ENCODE data around the gene EPG5.
A peak's percentile ranks its signal among the peaks of the same experiment; 100 is the strongest.

The EPG5 gene

GRCh38 chr18:45967007-45967706 is at the start of gene EPG5:
Gene EPG5 (minus strand): TSS chr18:45967329. CDS start chr18:45967239, 90 bp downstream.
- TF ChIP-seq CTCF (IDR thresholded peaks at IDR 0.05; ENCODE audit: low read depth, low read length, missing control alignments): no peak
- H3K4me3 ChIP-seq (ENCODE audit: low read depth, low read length): peak within 1 kb of the TSS; percentile 77
- DNase-seq (ENCODE audit: low read depth): peak; percentile 89

GRCh38 chr18:46013484-46014189 is 46.5 kb upstream of the EPG5 start:
- H3K4me3 ChIP-seq (ENCODE audit: low read depth, low read length): no peak overlapping the region
- TF ChIP-seq CTCF (IDR thresholded peaks at IDR 0.05; ENCODE audit: low read depth, low read length, missing control alignments): no peak
- DNase-seq (ENCODE audit: low read depth): peak; percentile 10

- DNase-seq (ENCODE audit: low read depth): no peak
- no peak for TF ChIP-seq CTCF (IDR thresholded peaks at IDR 0.05; ENCODE audit: low read depth, low read length, missing control alignments)
Observed at GRCh38 chr18:46010676-46011075, 43.5 kb upstream of the EPG5 start.

DNA sequence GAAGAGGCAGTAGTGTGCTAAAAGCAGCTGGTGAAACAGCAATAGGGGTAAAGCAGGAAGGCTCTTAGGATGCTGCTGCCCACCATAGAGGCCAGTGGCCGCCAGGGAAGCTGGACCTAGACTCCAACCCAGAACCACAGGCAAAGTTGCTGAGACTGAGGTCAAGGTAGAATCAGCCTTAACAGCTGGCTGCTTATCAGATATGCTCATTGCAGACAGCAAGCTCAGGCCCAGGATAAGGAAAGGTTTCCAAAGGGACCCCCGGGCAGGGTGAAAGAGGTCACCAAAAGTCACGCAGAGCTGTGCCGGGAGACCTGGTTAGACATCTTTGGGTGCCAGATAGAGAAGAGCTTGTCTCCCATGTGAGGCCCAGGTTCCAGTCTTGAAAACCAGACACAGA is 42.9 kb upstream of the EPG5 start:
- no peak for DNase-seq (ENCODE audit: low read depth)
- H3K4me3 ChIP-seq (ENCODE audit: low read depth, low read length): no peak overlapping the region
- no peak for TF ChIP-seq CTCF (IDR thresholded peaks at IDR 0.05; ENCODE audit: low read depth, low read length, missing control alignments)

More at GRCh38 chr18:46010676-46011075, 43.5 kb upstream of the EPG5 start:
- H3K4me3 ChIP-seq (ENCODE audit: low read depth, low read length): no peak overlapping the region

DNA sequence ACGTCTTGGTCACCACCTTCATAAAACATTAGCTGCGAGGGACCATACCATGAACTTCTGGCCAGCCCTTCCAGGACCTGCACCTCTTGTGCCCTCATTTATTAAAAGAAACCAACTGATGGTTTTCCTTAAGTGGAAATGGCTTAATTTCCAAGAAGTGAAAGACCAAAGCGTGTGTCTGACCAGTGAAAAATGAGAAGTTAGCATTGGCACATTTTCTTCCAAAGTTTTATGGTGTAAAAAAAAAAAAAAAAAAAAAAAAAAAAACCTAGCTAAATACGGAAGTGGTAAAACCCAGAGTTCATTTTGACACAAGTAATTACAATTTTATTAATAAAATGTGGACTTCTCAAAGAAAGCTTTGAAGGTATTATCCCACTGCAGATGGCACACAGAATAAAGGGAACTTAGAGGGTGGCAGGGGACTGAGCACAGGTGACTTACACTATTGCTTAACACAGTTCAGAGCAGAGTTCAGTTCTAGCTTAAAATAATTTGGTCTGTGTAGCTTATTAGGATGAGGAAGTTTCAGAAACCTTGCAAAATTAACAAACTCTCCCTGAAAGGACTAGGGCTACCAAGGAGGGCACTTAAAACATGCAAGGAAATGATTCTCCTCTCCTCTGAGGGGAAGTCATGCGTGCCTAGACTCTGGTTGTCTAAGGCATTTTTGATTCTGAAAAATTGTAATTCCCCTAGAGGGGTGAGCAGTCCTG is 42.2 kb upstream of the EPG5 start:
- DNase-seq (ENCODE audit: low read depth): no peak
- no peak for TF ChIP-seq CTCF (IDR thresholded peaks at IDR 0.05; ENCODE audit: low read depth, low read length, missing control alignments)
- H3K4me3 ChIP-seq (ENCODE audit: low read depth, low read length): no peak overlapping the region

DNA sequence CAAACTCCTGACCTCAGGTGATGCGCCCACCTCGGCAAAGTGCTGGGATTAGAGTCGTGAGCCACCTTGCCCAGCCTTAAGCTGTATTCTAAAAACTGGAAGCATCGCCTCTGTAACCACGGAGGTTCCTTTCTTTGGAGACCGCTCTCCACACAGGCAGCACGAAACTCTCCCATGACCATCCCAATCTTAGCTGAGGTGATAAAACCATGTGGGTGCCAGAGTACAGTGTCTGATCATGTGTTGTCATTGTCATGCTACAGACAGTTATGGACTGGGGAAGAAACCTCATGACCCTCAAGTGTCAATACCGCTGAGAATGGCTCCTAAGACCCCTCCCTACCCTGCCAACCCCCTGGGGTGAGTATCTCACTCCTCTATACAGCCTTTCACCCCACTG is 41.4 kb upstream of the EPG5 start:
- TF ChIP-seq CTCF (IDR thresholded peaks at IDR 0.05; ENCODE audit: low read depth, low read length, missing control alignments): no peak
- DNase-seq (ENCODE audit: low read depth): no peak
- no peak overlapping the region for H3K4me3 ChIP-seq (ENCODE audit: low read depth, low read length)

Data from GM12864 (cell line).